K562 (cell line): ENCODE data around the gene IRF4. TPM values are rescaled to one million over a fixed set of nuclear protein-coding genes. Genes with fewer than 3 reads are reported as not detected.

ENCODE experiments used
- ATAC-seq: fragments of 200-7000 bp; cut with Tn5 transposase; 3 replicates; pipeline ENCODE4 v1.9.1; 2020; ENCODE audit warnings: moderate library complexity
- BruUV-seq: library from RNA; stranded (reverse); fragments of 400-500 nt; replicated peaks from 2 replicates; lab custom pipeline; 2021; lab: Mats Ljungman, UMichigan
- CTCF ChIA-PET: fragments of 300-600 bp; formaldehyde crosslinking; extraction: SDS; loops from one replicate; lab custom pipeline; 2021; ENCODE audit warnings: low intra/inter-chr PET ratio; lab: Yijun Ruan, JAX
- POLR2A ChIA-PET: fragments of 300-600, 350-650 bp; sonication (Branson Sonifier 250); formaldehyde crosslinking; extraction: SDS; loops from one replicate; lab custom pipeline; 2021; ENCODE audit warnings: antibody characterized with exemption, inconsistent platforms; lab: Yijun Ruan, JAX
- DNase-seq, 4 experiments: peaks; one replicate each; pipeline versions ENCODE4 v3.0.0 to v3.0.0-alpha.2; 2011 to 2018; ENCODE audit warnings: low spot score in 3 of 4, mixed read lengths in 3 of 4; ENCODE audit errors: extremely low read depth in 1 of 4
- FAIRE-seq: peaks from 2 replicates; lab custom pipeline; 2011; peaks lifted over from hg19 to GRCh38; lab: Jason Lieb, UNC
- H2AFZ ChIP-seq: 2 replicates; pipeline ENCODE4 v1.6.0; 2011; ENCODE audit warnings: low read depth, low read length, control low read depth, inconsistent platforms
- H3K27ac ChIP-seq: fragments of 200-600 bp; 3 replicates; pipeline ENCODE4 v1.8.0; 2011; ENCODE audit warnings: low read depth, mild to moderate bottlenecking, control low read depth, inconsistent platforms, low read length, moderate library complexity, mixed read lengths; ENCODE audit errors: extremely low read depth
- H3K27me3 ChIP-seq, 2 experiments: fragments of 300-600 bp in 1 of 2; 2 replicates in 1 of 2; 3 replicates in 1 of 2; pipeline versions ENCODE4 v1.6.0 to v1.8.0; 2011; ENCODE audit warnings: inconsistent platforms in 2 of 2, low read length in 2 of 2, mild to moderate bottlenecking in 1 of 2, mixed read lengths in 1 of 2, moderate library complexity in 1 of 2; ENCODE audit not compliant: control insufficient read depth in 2 of 2, insufficient read depth in 2 of 2
- H3K36me3 ChIP-seq: fragments of 300-600 bp; 3 replicates; pipeline ENCODE4 v1.8.0; 2011; ENCODE audit warnings: mild to moderate bottlenecking, low read length, inconsistent platforms; ENCODE audit not compliant: control insufficient read depth, insufficient read depth
- H3K4me1 ChIP-seq, 2 experiments: fragments of 200-600 bp in 1 of 2; replicated peaks in 1 of 2; 2 replicates in 1 of 2; 3 replicates in 1 of 2; pipeline versions ENCODE4 v1.5.1 to v1.8.0; 2011; ENCODE audit warnings: inconsistent platforms in 2 of 2, low read length in 2 of 2, mild to moderate bottlenecking in 1 of 2, mixed read lengths in 1 of 2, moderate library complexity in 1 of 2; ENCODE audit not compliant: control insufficient read depth in 2 of 2, insufficient read depth in 2 of 2
- H3K4me2 ChIP-seq: 2 replicates; pipeline ENCODE4 v1.6.1; 2011; ENCODE audit warnings: low read length, control low read depth, inconsistent platforms, mixed read lengths; ENCODE audit not compliant: insufficient read depth
- H3K4me3 ChIP-seq: fragments of 200-600 bp; sonication (generic), shearing (Covaris generic); 2 replicates; pipeline ENCODE4 v1.5.1; 2016; ENCODE audit warnings: control low read depth, inconsistent platforms
- H3K79me2 ChIP-seq: fragments of 200-600 bp; 3 replicates; pipeline ENCODE4 v1.8.0; 2011; ENCODE audit warnings: low read length, inconsistent platforms; ENCODE audit not compliant: control insufficient read depth, insufficient read depth
- H3K9ac ChIP-seq, 2 experiments: 2 replicates each; pipeline versions ENCODE4 v1.6.0 to v1.6.1; 2011; ENCODE audit warnings: low read depth in 2 of 2, low read length in 2 of 2, control low read depth in 1 of 2, inconsistent platforms in 1 of 2, mild to moderate bottlenecking in 1 of 2, mixed read lengths in 1 of 2; ENCODE audit not compliant: insufficient read depth in 1 of 2
- H3K9me1 ChIP-seq: one replicate; pipeline ENCODE4 v1.6.0; 2011; ENCODE audit warnings: inconsistent platforms, mild to moderate bottlenecking, low read length, moderate library complexity; ENCODE audit not compliant: control insufficient read depth, insufficient read depth
- H3K9me3 ChIP-seq: replicated peaks from 2 replicates; pipeline ENCODE4 v1.5.1; 2011; ENCODE audit warnings: low read depth, low read length, inconsistent platforms; ENCODE audit not compliant: control insufficient read depth, insufficient read depth
- H4K20me1 ChIP-seq: replicated peaks from 2 replicates; pipeline ENCODE4 v1.6.1; 2011; ENCODE audit warnings: low read length, inconsistent platforms, mixed read lengths; ENCODE audit not compliant: control insufficient read depth, insufficient read depth
- ARHGAP35 ChIP-seq: fragments of 450-650 bp; IDR thresholded peaks from 2 replicates; pipeline ENCODE4 v1.6.1; 2018; ENCODE audit not compliant: partially characterized antibody
- RAD51 ChIP-seq: fragments of 450-650 bp; IDR thresholded peaks from 2 replicates; pipeline ENCODE4 v1.7.1; 2016; ENCODE audit warnings: low read depth, mild to moderate bottlenecking, borderline replicate concordance
- RBFOX2 ChIP-seq: fragments of 200-400 bp; formaldehyde crosslinking; IDR thresholded peaks from 2 replicates; pipeline ENCODE4 v1.6.1; 2017; ENCODE audit warnings: low read depth, mild to moderate bottlenecking, low read length, moderate library complexity
- SAFB2 ChIP-seq: fragments of 200-400 bp; formaldehyde crosslinking; IDR thresholded peaks from 2 replicates; pipeline ENCODE4 v1.6.1; 2018; ENCODE audit warnings: borderline replicate concordance, low read length, low read depth, moderate library complexity; ENCODE audit not compliant: severe bottlenecking
- ZKSCAN1 ChIP-seq: fragments of 150-350 bp; IDR thresholded peaks from 2 replicates; pipeline ENCODE4 v1.6.1; 2016; ENCODE audit warnings: low read depth, low read length
- ZNF41 ChIP-seq: fragments of 250-450 bp; sonication (Bioruptor Pico); conservative IDR thresholded peaks from 2 replicates; pipeline ENCODE4 v1.4.0; 2020; ENCODE audit warnings: mild to moderate bottlenecking
- WGBS: fragments of 100-300 bp; shearing (Covaris generic); methylation state at CpG from one replicate; pipeline ENCODE4 v1.1.6; 2016; ENCODE audit warnings: low coverage, mixed read lengths; ENCODE audit not compliant: insufficient coverage; ENCODE audit errors: missing lambda C conversion rate; 5-methylcytosine and 5-hydroxymethylcytosine counted together
- in situ Hi-C: fragments of 300-500 bp; cut with MboI; formaldehyde crosslinking; loops from 4 replicates; pipeline ENCODE4 v1.15.0; 2018; ENCODE audit warnings: inconsistent platforms, mixed read lengths
- intact Hi-C: fragments of 100-400 bp; cut with micrococcal nuclease; formaldehyde crosslinking; loops from 2 replicates; pipeline ENCODE4 v1.14.2; 2022
- polyA plus RNA-seq, 8 experiments: library from polyadenylated mRNA; depleted of rRNA in 4 of 8; stranded (reverse) in 5 of 8; unstranded in 3 of 8; fragments of >200 nt; fragmentation: Nextera tagmentation in 2 of 8; fragmentation: Illumina TruSeq in 1 of 8; extraction: Ambion mirVana in 2 of 8; extraction: Trizol in 1 of 8; gene quantifications; 2 replicates each; pipeline versions ENCODE4 v1.2.1 to v1.2.3, GENCODE V29; 2011 to 2014; ENCODE audit warnings: inconsistent platforms in 1 of 8, missing spikeins in 1 of 8
- total RNA-seq, 7 experiments: library from RNA; depleted of rRNA in 6 of 7; stranded (reverse); fragments of >200 nt in 6 of 7; fragmentation: Illumina TruSeq in 2 of 7; extraction: Trizol in 2 of 7; gene quantifications; 2 replicates each; pipeline versions ENCODE4 v1.2.1 to v1.2.3, GENCODE V29; 2011 to 2021; ENCODE audit warnings: low replicate concordance in 1 of 7
- TF ChIP-seq, protein P1 (sequence below): sonication (generic); formaldehyde crosslinking; IDR thresholded peaks from 2 replicates; pipeline ENCODE4 v1.9.0; 2022; ENCODE audit warnings: mild to moderate bottlenecking, missing genetic modification reagents
- TF ChIP-seq, protein P2 (sequence below): fragments of 250-450 bp; sonication (Bioruptor Pico); IDR thresholded peaks from 2 replicates; pipeline ENCODE4 v1.5.0; 2021
- TF ChIP-seq, protein P3 (sequence below): IDR thresholded peaks from 2 replicates; pipeline ENCODE4 v1.6.1; 2016; ENCODE audit warnings: missing genetic modification characterization, missing compliant biosample characterization
- TF ChIP-seq, protein P4 (sequence below): fragments of 200-400 bp; formaldehyde crosslinking; IDR thresholded peaks from 2 replicates; pipeline ENCODE4 v1.6.1; 2017; ENCODE audit warnings: mild to moderate bottlenecking, low read depth, low read length, moderate library complexity

IRF4 gene
- total and polyA plus RNA-seq, 9 of the 15 experiments (the other 6 are each of a cell fraction or from before 2014, with no cell fraction given), result 0.05 to 0.33 (median 0.09) TPM; not detected in 6

DNA sequence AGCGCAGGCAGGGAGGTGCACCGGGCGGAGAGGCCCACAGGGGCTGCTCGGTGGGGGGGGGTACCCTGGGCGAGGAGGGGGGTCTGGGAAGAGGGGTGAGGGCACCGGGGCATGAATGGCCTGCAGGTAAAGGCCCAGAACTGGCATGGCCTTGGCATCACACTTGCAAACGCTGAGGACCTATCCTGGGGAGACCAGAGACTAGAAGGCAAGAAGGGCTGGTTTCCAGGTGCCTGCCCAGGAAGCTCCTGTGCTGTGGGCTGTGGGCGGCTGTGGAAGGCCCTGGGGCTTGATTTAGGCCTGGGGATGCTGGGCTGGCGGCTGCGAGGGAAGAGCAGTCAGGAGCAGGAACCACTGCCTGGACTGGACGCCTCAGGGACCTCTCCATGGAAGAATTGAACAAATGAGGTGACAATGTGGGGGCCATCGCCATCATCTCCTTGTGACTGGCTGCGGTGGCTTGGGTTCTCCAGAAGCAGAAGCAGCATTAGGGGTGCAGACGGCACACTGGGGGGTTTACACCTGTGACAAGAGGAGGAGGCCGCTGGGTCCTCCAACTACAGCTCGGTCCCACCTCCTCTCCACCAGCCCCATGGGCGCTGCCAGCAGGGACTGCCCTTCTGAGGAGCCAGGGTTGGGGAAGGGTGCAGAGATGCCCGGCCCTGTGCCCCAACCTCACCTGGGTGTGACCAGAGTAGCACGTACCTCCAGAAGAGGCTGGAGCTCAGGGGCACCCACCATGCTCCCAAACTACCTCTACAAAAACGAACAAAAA is 32.1 kb upstream of the IRF4 start:
- BruUV-seq, result no TSS peak
- Histone ChIP-seq H3K36me3 (no peaks in the 10 kb centered on the region), H4K20me1 (peaks cover 4% of the 10 kb centered on the region), H3K27me3 (peaks cover 58 to 82% of the 10 kb centered on the region in 2 experiments), H3K9me3 (no peaks in the 10 kb centered on the region), H3K9me1 (no peaks in the 10 kb centered on the region), H2AFZ (no peak overlapping the region), H3K79me2 (no peaks in the 10 kb centered on the region), H3K4me1 (0 out of 5 replicates have a peak, but pooled peaks cover 0 to 2% of the 10 kb centered on the region in 2 experiments), H3K4me3 (no peak overlapping the region), H3K9ac (no peak overlapping the region), H3K27ac (no peak overlapping the region), H3K4me2 (no peak overlapping the region)
- no peak for TF ChIP-seq SAFB2
- no peak for TF ChIP-seq ZKSCAN1
- no peak for TF ChIP-seq ZNF41 (CRISPR knock-in tag)
- TF ChIP-seq, protein P1, sequence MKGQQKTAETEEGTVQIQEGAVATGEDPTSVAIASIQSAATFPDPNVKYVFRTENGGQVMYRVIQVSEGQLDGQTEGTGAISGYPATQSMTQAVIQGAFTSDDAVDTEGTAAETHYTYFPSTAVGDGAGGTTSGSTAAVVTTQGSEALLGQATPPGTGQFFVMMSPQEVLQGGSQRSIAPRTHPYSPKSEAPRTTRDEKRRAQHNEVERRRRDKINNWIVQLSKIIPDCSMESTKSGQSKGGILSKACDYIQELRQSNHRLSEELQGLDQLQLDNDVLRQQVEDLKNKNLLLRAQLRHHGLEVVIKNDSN (CRISPR knock-in tag), result no peak
- TF ChIP-seq RAD51, result no peak
- TF ChIP-seq, protein P2, sequence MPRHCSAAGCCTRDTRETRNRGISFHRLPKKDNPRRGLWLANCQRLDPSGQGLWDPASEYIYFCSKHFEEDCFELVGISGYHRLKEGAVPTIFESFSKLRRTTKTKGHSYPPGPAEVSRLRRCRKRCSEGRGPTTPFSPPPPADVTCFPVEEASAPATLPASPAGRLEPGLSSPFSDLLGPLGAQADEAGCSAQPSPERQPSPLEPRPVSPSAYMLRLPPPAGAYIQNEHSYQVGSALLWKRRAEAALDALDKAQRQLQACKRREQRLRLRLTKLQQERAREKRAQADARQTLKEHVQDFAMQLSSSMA (CRISPR knock-in tag), result no peak
- no peak for TF ChIP-seq RBFOX2
- TF ChIP-seq, protein P3, sequence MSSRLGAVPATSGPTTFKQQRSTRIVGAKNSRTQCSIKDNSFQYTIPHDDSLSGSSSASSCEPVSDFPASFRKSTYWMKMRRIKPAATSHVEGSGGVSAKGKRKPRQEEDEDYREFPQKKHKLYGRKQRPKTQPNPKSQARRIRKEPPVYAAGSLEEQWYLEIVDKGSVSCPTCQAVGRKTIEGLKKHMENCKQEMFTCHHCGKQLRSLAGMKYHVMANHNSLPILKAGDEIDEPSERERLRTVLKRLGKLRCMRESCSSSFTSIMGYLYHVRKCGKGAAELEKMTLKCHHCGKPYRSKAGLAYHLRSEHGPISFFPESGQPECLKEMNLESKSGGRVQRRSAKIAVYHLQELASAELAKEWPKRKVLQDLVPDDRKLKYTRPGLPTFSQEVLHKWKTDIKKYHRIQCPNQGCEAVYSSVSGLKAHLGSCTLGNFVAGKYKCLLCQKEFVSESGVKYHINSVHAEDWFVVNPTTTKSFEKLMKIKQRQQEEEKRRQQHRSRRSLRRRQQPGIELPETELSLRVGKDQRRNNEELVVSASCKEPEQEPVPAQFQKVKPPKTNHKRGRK, result no peak
- TF ChIP-seq ARHGAP35, result no peak
- TF ChIP-seq, protein P4, sequence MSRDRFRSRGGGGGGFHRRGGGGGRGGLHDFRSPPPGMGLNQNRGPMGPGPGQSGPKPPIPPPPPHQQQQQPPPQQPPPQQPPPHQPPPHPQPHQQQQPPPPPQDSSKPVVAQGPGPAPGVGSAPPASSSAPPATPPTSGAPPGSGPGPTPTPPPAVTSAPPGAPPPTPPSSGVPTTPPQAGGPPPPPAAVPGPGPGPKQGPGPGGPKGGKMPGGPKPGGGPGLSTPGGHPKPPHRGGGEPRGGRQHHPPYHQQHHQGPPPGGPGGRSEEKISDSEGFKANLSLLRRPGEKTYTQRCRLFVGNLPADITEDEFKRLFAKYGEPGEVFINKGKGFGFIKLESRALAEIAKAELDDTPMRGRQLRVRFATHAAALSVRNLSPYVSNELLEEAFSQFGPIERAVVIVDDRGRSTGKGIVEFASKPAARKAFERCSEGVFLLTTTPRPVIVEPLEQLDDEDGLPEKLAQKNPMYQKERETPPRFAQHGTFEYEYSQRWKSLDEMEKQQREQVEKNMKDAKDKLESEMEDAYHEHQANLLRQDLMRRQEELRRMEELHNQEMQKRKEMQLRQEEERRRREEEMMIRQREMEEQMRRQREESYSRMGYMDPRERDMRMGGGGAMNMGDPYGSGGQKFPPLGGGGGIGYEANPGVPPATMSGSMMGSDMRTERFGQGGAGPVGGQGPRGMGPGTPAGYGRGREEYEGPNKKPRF, result no peak
- ATAC-seq, result no peak
- ChIA-PET POLR2A (interaction anchor here (0.5 to 1.5 kb wide), 5 partner anchors 14 to 79 kb away, joined by 3 to 4 read pairs (median 3); no protein-coding TSS in a partner anchor), CTCF (no interaction called here)
- intact Hi-C loops, result loop anchor here (5.0 kb wide), 1 partner anchor 142 kb away; no protein-coding TSS in a partner anchor
- DNase-seq, result no peak
- FAIRE-seq, result no peak
- WGBS, result 5% methylated on average over 19 of the region's 20 CpGs
- in situ Hi-C loops, result no loop called here
